D721Med (cell line): ENCODE data around the gene ACY1.

Source experiments
- DNase-seq: peaks from one replicate; pipeline ENCODE4 v3.0.0; 2011; ENCODE audit warnings: low spot score; ENCODE audit not compliant: insufficient read length
- FAIRE-seq: peaks from 2 replicates; lab custom pipeline; 2011; peaks lifted over from hg19 to GRCh38; lab: Jason Lieb, UNC
- TF ChIP-seq, protein P1 (sequence below): IDR thresholded peaks from 2 replicates; pipeline ENCODE4 v1.5.1; 2012; ENCODE audit warnings: mild to moderate bottlenecking, control low read depth; ENCODE audit not compliant: insufficient read depth; ENCODE audit errors: missing control alignments

ACY1 gene

DNA sequence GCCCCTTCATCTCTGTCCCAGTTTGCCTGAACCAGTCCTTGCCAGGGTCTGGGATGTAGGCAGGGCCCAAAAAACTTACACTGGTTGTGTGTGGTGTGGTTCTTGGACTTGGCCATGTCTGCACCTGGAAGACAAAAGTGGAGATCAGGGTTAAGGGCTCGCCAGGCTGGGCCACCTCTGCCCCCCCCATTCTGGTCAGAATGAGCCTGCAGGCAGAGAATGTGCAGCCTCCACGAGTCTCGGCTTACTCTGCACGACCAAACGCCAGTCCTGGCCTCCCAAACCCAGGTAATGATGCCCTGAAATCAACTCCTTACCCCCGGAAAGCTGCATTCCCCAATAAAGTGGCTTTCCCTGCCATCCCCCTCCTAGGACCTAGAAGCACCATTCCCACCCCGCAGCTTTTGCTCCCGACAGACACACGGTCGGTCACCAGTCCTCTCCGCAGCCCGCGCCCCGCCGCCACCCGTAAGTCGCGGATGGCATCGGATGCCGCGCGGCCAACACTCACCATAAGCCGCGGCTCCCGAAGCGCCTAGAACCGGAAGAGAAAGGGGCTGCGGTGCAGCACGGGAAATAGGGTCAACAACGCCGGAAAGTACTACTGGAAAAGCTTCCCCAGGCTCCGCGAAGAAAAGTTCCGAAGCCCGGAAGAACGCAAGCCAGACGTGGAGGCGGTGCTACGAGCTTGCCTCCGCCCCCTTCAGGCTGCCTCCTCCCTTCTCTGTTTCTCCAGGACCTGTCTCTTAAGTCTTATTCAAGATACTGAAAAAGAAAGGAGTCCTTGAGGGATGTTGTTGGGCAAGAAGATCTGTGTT, 12.2 kb downstream of the ACY1 start, which contains the start of gene RPL29:
TSS of gene RPL29 (minus strand) at position 550 of the 818 bp plus-strand sequence. CDS start at position 116, 434 bp downstream.
- FAIRE-seq: no peak
- TF ChIP-seq, protein P1, sequence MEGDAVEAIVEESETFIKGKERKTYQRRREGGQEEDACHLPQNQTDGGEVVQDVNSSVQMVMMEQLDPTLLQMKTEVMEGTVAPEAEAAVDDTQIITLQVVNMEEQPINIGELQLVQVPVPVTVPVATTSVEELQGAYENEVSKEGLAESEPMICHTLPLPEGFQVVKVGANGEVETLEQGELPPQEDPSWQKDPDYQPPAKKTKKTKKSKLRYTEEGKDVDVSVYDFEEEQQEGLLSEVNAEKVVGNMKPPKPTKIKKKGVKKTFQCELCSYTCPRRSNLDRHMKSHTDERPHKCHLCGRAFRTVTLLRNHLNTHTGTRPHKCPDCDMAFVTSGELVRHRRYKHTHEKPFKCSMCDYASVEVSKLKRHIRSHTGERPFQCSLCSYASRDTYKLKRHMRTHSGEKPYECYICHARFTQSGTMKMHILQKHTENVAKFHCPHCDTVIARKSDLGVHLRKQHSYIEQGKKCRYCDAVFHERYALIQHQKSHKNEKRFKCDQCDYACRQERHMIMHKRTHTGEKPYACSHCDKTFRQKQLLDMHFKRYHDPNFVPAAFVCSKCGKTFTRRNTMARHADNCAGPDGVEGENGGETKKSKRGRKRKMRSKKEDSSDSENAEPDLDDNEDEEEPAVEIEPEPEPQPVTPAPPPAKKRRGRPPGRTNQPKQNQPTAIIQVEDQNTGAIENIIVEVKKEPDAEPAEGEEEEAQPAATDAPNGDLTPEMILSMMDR: peak; percentile 10
- peak; percentile 88 for DNase-seq

DNA sequence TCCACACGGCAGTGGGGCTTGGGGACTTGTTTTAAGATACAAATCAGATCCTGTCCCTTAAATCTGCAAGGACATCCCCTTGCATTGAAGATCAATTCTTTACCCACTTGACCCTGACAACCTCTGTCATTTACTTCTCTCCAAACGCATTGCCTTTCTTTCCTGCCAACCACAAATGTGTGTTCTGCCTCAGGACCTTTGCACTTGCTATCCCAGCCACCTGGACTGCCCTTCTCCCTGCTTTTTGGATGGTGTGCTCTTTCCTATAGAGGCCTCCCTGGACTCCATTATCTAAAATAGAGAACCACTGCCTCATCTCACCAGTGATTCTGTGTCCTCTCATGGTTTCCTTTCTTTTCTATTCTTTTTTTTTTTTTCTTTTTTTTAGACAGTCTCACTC, 13.8 kb downstream of the ACY1 start:
- FAIRE-seq (no peak), DNase-seq (no peak)

DNA sequence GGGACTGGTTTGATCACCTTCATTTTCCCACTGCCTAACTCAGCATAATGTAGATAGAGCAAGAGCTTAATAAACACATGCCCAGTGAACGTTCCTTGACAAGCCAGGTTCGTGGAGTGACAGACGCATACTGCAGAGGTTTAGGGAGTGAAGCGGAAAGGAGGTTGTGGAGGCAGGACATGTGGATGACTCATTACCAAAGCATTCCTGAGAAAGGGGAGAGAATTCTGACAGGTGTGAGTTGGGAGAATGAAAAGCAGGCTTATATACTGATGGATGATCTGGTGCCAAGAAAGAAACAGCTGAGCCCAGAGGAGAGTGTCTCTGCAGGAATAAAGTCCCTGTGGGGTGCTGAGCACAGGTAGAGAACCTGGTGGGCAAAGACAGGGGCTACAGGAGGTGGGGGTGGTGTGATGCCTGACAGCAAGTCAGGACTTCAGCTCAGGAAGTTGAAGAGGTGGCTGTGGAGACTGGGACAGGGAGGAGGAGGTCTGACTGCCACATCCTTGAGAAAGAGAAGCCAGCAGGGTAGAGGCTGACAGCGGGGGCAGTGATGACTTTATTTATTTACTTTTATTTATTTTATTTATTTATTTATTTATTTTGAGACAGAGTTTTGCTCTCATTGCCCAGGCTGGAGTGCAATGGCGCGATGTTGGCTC, 14.7 kb downstream of the ACY1 start:
- DNase-seq (no peak), FAIRE-seq (no peak)
- TF ChIP-seq, protein P1: no peak

More for the DNA sequence above, 13.8 kb downstream of the ACY1 start:
- TF ChIP-seq, protein P1: no peak

DNA sequence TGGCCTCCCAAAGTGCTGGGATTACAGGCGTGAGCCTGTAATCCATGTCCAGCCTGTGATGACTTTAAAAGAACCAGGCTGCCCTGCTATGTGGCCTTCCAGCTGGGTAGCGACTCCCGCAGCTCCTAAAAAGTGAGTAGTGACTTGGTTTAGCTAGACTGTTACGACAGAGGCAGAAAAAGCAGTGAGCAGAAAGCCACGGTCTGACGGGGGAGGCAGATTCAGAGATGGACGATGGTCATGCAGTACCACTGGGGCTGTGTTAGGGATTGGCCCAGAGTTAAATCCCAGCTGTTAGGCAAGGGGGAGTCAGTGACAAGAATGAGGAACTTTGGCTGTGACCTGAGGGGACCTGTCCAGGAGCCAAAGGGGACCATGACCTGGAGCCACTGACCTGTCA, 15.4 kb downstream of the ACY1 start:
- FAIRE-seq: no peak
- no peak for DNase-seq
- TF ChIP-seq, protein P1: no peak

DNA sequence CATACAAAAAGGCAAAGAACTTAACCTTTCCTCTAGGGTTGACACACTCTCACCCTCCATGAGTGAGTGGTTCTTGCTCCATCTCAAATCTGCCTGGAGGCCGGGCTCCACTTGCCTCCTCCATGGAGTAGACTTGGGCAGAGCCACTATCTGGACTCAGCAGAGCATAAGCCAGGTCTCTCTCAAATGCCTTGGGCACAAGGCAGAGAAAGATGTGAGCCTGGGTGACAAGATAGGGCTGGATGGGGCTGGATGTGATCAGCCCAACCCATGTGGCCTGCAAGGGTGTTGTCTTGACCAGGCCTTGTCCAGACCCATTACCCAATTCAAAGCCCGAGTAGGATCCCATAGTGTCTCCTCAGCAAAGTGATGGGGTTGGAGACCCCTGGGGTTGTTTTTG, 16.5 kb downstream of the ACY1 start:
- TF ChIP-seq, protein P1: no peak
- DNase-seq (no peak), FAIRE-seq (no peak)

DNA sequence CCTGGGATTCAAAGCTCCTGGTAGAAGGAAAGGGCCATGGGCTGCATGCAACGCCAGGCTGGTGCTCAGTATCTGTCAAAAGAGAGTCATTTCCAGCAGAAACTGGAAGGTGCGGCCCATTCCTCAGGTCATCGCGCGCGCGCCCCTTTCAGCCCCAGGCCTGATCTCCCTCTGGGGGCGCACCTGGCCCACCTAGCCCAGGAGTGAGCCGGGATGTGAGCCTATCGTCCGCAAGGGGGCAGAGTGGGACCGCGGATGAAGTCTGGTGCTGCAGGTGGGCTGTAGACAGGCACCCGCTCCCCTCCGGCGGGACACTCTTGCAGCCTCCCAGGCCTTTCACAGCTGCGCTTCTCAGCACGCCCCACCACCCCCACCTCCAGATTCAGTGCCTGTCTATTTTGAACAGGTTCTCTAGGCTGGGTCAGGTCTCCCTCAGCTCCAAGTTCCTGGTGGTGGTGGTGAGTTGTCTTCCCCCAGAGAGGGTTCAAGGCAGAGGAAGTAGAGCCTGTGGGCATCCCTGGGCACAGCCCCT, 18.2 kb downstream of the ACY1 start:
- no peak for FAIRE-seq
- DNase-seq: peak; percentile 97
- TF ChIP-seq, protein P1: peak; percentile 93
